ENCODE measurements around the gene PNMA8C. TPM values are rescaled to one million over a fixed set of nuclear protein-coding genes. Genes with fewer than 3 reads are reported as not detected.
A peak's percentile ranks its signal among the peaks of the same experiment; 100 is the strongest.

PNMA8C gene
- polyA plus RNA-seq, 2 of the 4 experiments (the other 2 are of a cell fraction), result 0.01 TPM; not detected in 1

DNA sequence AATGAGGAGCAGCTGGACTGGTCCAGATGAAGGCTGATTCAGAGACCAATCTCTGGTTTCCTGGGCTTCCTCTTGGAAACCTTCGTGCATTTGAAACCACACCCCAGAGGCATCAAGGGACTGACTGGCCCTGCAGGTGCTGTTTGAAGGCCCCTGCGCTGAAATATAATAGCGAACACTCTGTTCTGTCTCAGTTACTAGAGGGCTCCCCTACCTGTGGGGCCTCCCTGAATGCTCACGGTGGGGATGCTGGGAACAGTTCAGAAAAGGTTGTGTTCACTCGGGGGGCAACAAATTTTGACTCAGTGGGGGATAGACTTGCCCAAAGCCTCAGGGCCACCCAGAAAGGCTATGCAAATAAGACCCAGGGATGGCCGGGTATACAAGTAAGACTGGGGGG, 21.8 kb downstream of the PNMA8C start:
- POLR2A ChIA-PET, result no interaction called here
- WGBS (ENCODE audit: missing lambda C conversion rate), result 72% methylated on average over 6 of the region's 6 CpGs
- ATAC-seq (no peak), FAIRE-seq (no peak), DNase-seq (ENCODE audit: low read depth in 1 of 2, low spot score in 1 of 2) (no peak)
- Histone ChIP-seq H3K9me3 (no peaks in the 10 kb centered on the region), H3K4me3 (no peak overlapping the region), H3K4me2 (no peak overlapping the region), H3K27ac (no peak overlapping the region), H3K4me1 (no peaks in the 10 kb centered on the region)
- TF ChIP-seq, protein P1, sequence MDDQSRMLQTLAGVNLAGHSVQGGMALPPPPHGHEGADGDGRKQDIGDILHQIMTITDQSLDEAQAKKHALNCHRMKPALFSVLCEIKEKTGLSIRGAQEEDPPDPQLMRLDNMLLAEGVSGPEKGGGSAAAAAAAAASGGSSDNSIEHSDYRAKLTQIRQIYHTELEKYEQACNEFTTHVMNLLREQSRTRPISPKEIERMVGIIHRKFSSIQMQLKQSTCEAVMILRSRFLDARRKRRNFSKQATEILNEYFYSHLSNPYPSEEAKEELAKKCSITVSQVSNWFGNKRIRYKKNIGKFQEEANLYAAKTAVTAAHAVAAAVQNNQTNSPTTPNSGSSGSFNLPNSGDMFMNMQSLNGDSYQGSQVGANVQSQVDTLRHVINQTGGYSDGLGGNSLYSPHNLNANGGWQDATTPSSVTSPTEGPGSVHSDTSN (IDR thresholded peaks at IDR 0.05), result no peak
- TF ChIP-seq KDM5A (IDR thresholded peaks at IDR 0.05), result no peak
- no peak for TF ChIP-seq CHD4 (IDR thresholded peaks at IDR 0.05; ENCODE audit: borderline replicate concordance)
- no peak for TF ChIP-seq ZFP36 (IDR thresholded peaks at IDR 0.05; ENCODE audit: borderline replicate concordance, partially characterized antibody)
- TF ChIP-seq, protein P2, sequence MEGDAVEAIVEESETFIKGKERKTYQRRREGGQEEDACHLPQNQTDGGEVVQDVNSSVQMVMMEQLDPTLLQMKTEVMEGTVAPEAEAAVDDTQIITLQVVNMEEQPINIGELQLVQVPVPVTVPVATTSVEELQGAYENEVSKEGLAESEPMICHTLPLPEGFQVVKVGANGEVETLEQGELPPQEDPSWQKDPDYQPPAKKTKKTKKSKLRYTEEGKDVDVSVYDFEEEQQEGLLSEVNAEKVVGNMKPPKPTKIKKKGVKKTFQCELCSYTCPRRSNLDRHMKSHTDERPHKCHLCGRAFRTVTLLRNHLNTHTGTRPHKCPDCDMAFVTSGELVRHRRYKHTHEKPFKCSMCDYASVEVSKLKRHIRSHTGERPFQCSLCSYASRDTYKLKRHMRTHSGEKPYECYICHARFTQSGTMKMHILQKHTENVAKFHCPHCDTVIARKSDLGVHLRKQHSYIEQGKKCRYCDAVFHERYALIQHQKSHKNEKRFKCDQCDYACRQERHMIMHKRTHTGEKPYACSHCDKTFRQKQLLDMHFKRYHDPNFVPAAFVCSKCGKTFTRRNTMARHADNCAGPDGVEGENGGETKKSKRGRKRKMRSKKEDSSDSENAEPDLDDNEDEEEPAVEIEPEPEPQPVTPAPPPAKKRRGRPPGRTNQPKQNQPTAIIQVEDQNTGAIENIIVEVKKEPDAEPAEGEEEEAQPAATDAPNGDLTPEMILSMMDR (IDR thresholded peaks at IDR 0.05), result no peak
- no peak for TF ChIP-seq POLR2A (IDR thresholded peaks at IDR 0.05; ENCODE audit: low read length)
- TF ChIP-seq, protein P3, sequence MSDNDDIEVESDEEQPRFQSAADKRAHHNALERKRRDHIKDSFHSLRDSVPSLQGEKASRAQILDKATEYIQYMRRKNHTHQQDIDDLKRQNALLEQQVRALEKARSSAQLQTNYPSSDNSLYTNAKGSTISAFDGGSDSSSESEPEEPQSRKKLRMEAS (IDR thresholded peaks at IDR 0.05), result no peak
- TF ChIP-seq RAD21 (conservative IDR thresholded peaks at IDR 0.05 in 1 of 2, IDR thresholded peaks at IDR 0.05 in 1 of 2), result no peak
- TF ChIP-seq RARB (CRISPR knock-in tag; IDR thresholded peaks at IDR 0.05), result no peak
- TF ChIP-seq ESRRA (IDR thresholded peaks at IDR 0.05; ENCODE audit: borderline replicate concordance, low read length), result no peak
- no peak for TF ChIP-seq ZSCAN20 (CRISPR knock-in tag; IDR thresholded peaks at IDR 0.05)
- TF ChIP-seq RNF2 (IDR thresholded peaks at IDR 0.05; ENCODE audit: borderline replicate concordance, low read depth), result no peak
- no peak for TF ChIP-seq CBX2 (IDR thresholded peaks at IDR 0.05; ENCODE audit: borderline replicate concordance, low read depth)
- no peak for TF ChIP-seq MAFK (IDR thresholded peaks at IDR 0.05; ENCODE audit: partially characterized antibody)
- TF ChIP-seq EHF (CRISPR knock-in tag; IDR thresholded peaks at IDR 0.05), result no peak
- CTCF ChIA-PET, result interaction anchor here (8.1 to 22.6 kb wide), 4 partner anchors 25 to 124 kb away, joined by 77 to 501 read pairs (median 249); partner anchors contain the start of gene PNMA8A

DNA sequence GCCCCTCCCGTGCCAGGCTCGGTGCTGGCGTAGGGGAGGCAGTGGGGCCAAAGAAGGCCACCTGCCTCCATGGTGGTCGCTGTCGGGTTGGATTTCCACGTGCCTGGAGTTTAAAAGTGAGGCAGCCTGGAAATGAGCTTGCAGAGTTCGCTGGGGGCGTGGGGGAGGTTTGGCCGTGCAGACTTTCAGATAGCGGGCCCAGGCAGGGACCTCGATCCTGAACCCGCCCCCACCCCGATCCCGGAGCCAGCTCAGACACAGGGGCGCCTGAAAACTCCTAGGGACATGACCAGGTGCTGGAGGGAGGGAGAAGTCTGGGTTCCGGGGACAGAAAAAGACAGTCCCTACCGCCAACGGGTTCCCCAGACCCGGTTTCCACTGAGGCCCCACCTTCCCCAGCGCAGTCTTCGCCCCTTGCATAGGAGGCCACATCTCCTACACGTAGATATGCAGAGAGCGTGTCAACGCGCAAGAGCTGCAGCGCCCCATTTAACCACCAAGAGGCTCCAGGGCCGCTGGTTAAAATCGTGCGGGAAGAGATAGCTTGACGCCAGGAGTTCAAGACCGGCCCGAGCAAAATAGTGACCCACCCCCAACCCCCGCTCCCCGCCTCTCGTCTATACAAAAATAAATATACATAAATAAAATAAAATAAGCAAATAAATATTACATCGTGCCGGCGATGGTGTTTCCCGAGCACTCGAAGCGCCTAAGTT, 23.8 kb downstream of the PNMA8C start:
- H3K4me1 ChIP-seq, result no peaks in the 10 kb centered on the region
- H3K27ac ChIP-seq, result peak overlapping the region; percentile 90 to 92
- H3K9me3 ChIP-seq, result no peaks in the 10 kb centered on the region
- peak overlapping the region; percentile 89 for H3K4me2 ChIP-seq
- DNase-seq (ENCODE audit: low read depth in 1 of 2, low spot score in 1 of 2) (peak; percentile 77 to 83), FAIRE-seq (no peak), ATAC-seq (peak; percentile 57 to 69)
- ChIA-PET POLR2A (interaction anchor here (0.6 to 1.4 kb wide), 2 partner anchors 82 kb away, joined by 3 to 4 read pairs; no protein-coding TSS in a partner anchor), CTCF (interaction anchor here (1.0 to 22.6 kb wide), 20 partner anchors 8 to 218 kb away, joined by 3 to 501 read pairs (median 8); partner anchors contain the start of genes CCDC8, PNMA8A and PNMA8B)
- TF ChIP-seq, protein P2 (IDR thresholded peaks at IDR 0.05), result peak; percentile 16; the same call in 2 of the 3 replicates
- TF ChIP-seq PHF8 (IDR thresholded peaks at IDR 0.05; ENCODE audit: borderline replicate concordance, low read depth) (no peak), RAD21 (conservative IDR thresholded peaks at IDR 0.05 in 1 of 2, IDR thresholded peaks at IDR 0.05 in 1 of 2) (peak; percentile 27 to 36; a peak in 3 of 5 replicates), ZSCAN20 (CRISPR knock-in tag; IDR thresholded peaks at IDR 0.05) (no peak), CEBPB (IDR thresholded peaks at IDR 0.05) (no peak), SMC3 (IDR thresholded peaks at IDR 0.05) (0 out of 3 replicates have a peak, but pooled peaks have one; percentile 9)
- TF ChIP-seq, protein P1 (IDR thresholded peaks at IDR 0.05), result no peak
- peak overlapping the region; percentile 53 for H3K4me3 ChIP-seq
- WGBS (ENCODE audit: missing lambda C conversion rate), result 61% methylated on average over 40 of the region's 41 CpGs
